CD14-positive monocyte (primary cell): ENCODE measurements around the gene MFNG. TPM values are rescaled to one million over a fixed set of nuclear protein-coding genes. Genes with fewer than 3 reads are reported as not detected.

ENCODE experiments used
- DNase-seq, 3 donors: peaks; one replicate each; pipeline ENCODE4 v3.0.0-alpha.2; 2011 to 2022
- H2AFZ ChIP-seq: 2 replicates; pipeline ENCODE4 v1.6.0; 2012; ENCODE audit warnings: mild to moderate bottlenecking, low read depth, low read length, inconsistent platforms; ENCODE audit not compliant: insufficient read depth, poor library complexity, severe bottlenecking
- H3K27ac ChIP-seq, 2 donors: 1 replicate in 1 of 2; 2 replicates in 1 of 2; pipeline ENCODE4 v1.5.1; 2012 to 2013; ENCODE audit warnings: low read length in 2 of 2, control low read depth in 1 of 2, inconsistent platforms in 1 of 2, low read depth in 1 of 2, mild to moderate bottlenecking in 1 of 2
- H3K27me3 ChIP-seq, 2 donors: one replicate each; pipeline versions ENCODE4 v1.6.0 to v1.6.1; 2011 to 2013; ENCODE audit warnings: low read length in 2 of 2; ENCODE audit not compliant: control insufficient read depth in 2 of 2, insufficient read depth in 2 of 2
- H3K36me3 ChIP-seq, 2 donors: replicated peaks in 1 of 2; 1 replicate in 1 of 2; 2 replicates in 1 of 2; pipeline versions ENCODE4 v1.5.1 to v1.6.1; 2012 to 2013; ENCODE audit warnings: low read length in 2 of 2, control low read depth in 1 of 2, inconsistent platforms in 1 of 2, mild to moderate bottlenecking in 1 of 2; ENCODE audit not compliant: insufficient read depth in 2 of 2, control insufficient read depth in 1 of 2
- H3K4me1 ChIP-seq, 2 donors: 1 replicate in 1 of 2; 2 replicates in 1 of 2; pipeline versions ENCODE4 v1.5.1 to v1.6.1; 2012 to 2013; ENCODE audit warnings: low read length in 2 of 2, control low read depth in 1 of 2, inconsistent platforms in 1 of 2, mild to moderate bottlenecking in 1 of 2, moderate library complexity in 1 of 2; ENCODE audit not compliant: insufficient read depth in 2 of 2, control insufficient read depth in 1 of 2
- H3K4me2 ChIP-seq: replicated peaks from 2 replicates; pipeline ENCODE3; 2012; ENCODE audit warnings: low read length, moderate library complexity, mild to moderate bottlenecking; ENCODE audit not compliant: poor library complexity, severe bottlenecking; ENCODE audit errors: extremely low read depth
- H3K4me3 ChIP-seq, 3 experiments: fragments of 200-600 bp in 1 of 3; sonication (generic) in 1 of 3; replicated peaks in 1 of 3; 1 replicate in 2 of 3; 2 replicates in 1 of 3; pipeline ENCODE4 v1.5.1; 2011 to 2013; ENCODE audit warnings: low read length in 3 of 3, mild to moderate bottlenecking in 3 of 3, control low read depth in 2 of 3, low read depth in 2 of 3, inconsistent platforms in 1 of 3, moderate library complexity in 1 of 3
- H3K79me2 ChIP-seq: 2 replicates; pipeline ENCODE4 v1.6.0; 2012; ENCODE audit warnings: mild to moderate bottlenecking, control low read depth, inconsistent platforms, low read length, moderate library complexity; ENCODE audit not compliant: insufficient read depth
- H3K9ac ChIP-seq: 2 replicates; pipeline ENCODE4 v1.6.0; 2017; ENCODE audit warnings: low read length, mild to moderate bottlenecking; ENCODE audit not compliant: insufficient read depth, poor library complexity, severe bottlenecking
- H3K9me3 ChIP-seq, 2 donors: replicated peaks in 1 of 2; 1 replicate in 1 of 2; 2 replicates in 1 of 2; pipeline versions ENCODE4 v1.5.1 to v1.6.1; 2012 to 2013; ENCODE audit warnings: low read length in 2 of 2, control low read depth in 1 of 2; ENCODE audit not compliant: control insufficient read depth in 1 of 2, insufficient read depth in 1 of 2
- H4K20me1 ChIP-seq: 2 replicates; pipeline ENCODE4 v1.6.0; 2012; ENCODE audit warnings: mild to moderate bottlenecking, low read length, control low read depth, moderate library complexity; ENCODE audit not compliant: insufficient read depth
- H3K27ac Mint-ChIP-seq, 7 donors: one replicate each; pipeline ENCODE4 v1.8.0; 2020; ENCODE audit warnings: mild to moderate bottlenecking in 7 of 7, mixed read lengths in 7 of 7, moderate library complexity in 6 of 7, inconsistent platforms in 2 of 7
- H3K27me3 Mint-ChIP-seq, 3 donors: one replicate each; pipeline ENCODE4 v1.8.0; 2021 to 2022; ENCODE audit warnings: low read depth in 3 of 3, mild to moderate bottlenecking in 3 of 3, mixed read lengths in 3 of 3, moderate library complexity in 3 of 3, inconsistent platforms in 1 of 3
- H3K36me3 Mint-ChIP-seq, 2 donors: one replicate each; pipeline ENCODE4 v1.8.0; 2020; ENCODE audit warnings: mixed read lengths in 2 of 2, inconsistent platforms in 1 of 2, mild to moderate bottlenecking in 1 of 2
- H3K4me1 Mint-ChIP-seq: one replicate; pipeline ENCODE4 v1.8.0; 2020; ENCODE audit warnings: mild to moderate bottlenecking, mixed read lengths
- H3K4me3 Mint-ChIP-seq, 2 donors: one replicate each; pipeline ENCODE4 v1.8.0; 2020; ENCODE audit warnings: mild to moderate bottlenecking in 2 of 2, mixed read lengths in 2 of 2, moderate library complexity in 1 of 2
- H3K9me3 Mint-ChIP-seq, 7 donors: one replicate each; pipeline ENCODE4 v1.8.0; 2020 to 2022; ENCODE audit warnings: mixed read lengths in 7 of 7, mild to moderate bottlenecking in 6 of 7, moderate library complexity in 6 of 7, inconsistent platforms in 2 of 7
- CTCF ChIP-seq: fragments of 200-600 bp; IDR thresholded peaks from one replicate; pipeline ENCODE4 v1.8.0; 2022; ENCODE audit warnings: antibody characterized with exemption, mild to moderate bottlenecking
- WGBS: methylation state at CpG from one replicate; pipeline ENCODE4 v1.1.5; 2013; ENCODE audit warnings: missing lambda C conversion rate; ENCODE audit not compliant: insufficient coverage; 5-methylcytosine and 5-hydroxymethylcytosine counted together
- intact Hi-C, 2 donors: fragments of 100-400 bp; cut with micrococcal nuclease; formaldehyde crosslinking; loops; one replicate each; pipeline versions ENCODE4 v1.15.0 to v1.15.1; 2023
- polyA plus RNA-seq, 3 donors: library from polyadenylated mRNA; depleted of rRNA in 1 of 3; unstranded in 2 of 3; stranded (reverse) in 1 of 3; fragments of 300-500 nt in 2 of 3; fragments of >200 nt in 1 of 3; fragmentation: Illumina TruSeq in 2 of 3; gene quantifications; 1 replicate in 2 of 3; 2 replicates in 1 of 3; pipeline ENCODE4 v1.2.3, GENCODE V29; 2012 to 2021

The MFNG gene
- polyA plus RNA-seq, 3 donors, result 84.1 to 196 (median 181) TPM

DNA sequence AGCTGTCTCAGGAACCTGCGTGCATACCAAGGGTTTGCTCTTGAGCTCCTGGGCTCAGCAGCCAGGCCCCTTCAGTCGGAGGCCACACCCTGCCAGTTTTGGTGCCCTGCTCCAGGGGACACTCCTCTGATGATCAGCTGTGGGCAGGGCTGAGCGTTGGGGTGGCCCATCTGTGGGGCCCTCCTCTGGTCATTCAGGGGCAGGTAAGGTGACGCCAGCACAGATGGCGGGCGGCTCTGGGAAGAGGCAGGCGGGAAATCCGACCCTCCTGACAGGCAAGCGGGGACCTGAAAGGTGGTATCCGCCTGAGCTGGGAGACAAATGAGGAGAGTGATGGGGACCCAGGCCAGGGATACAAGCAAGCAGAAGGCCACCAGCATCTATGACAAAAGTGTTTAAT is 3.8 kb upstream of the MFNG start:
- 97% methylated on average over 9 of the region's 10 CpGs for WGBS
- H3K4me3 ChIP-seq, result no peak overlapping the region
- no peak overlapping the region for H3K27ac ChIP-seq
- H3K36me3 ChIP-seq, result no peaks in the 10 kb centered on the region
- Mint-ChIP-seq H3K4me3 (no peak overlapping the region), H3K4me1 (peaks cover 28% of the 10 kb centered on the region), H3K9me3 (peaks cover 0 to 3% (median 0%) of the 10 kb centered on the region in 7 donors), H3K36me3 (no peaks in the 10 kb centered on the region), H3K27me3 (peaks cover 3 to 7% (median 3%) of the 10 kb centered on the region in 3 donors), H3K27ac (no peak overlapping the region)
- peaks cover 5% of the 10 kb centered on the region for H4K20me1 ChIP-seq
- H3K27me3 ChIP-seq, result no peaks in the 10 kb centered on the region
- TF ChIP-seq CTCF, result no peak
- no peak overlapping the region for H2AFZ ChIP-seq
- DNase-seq, result no peak
- peaks cover 25 to 34% of the 10 kb centered on the region in 2 donors for H3K4me1 ChIP-seq
- intact Hi-C loops, result no loop called here
- peaks cover 22% of the 10 kb centered on the region for H3K79me2 ChIP-seq
- H3K9me3 ChIP-seq, result no peaks in the 10 kb centered on the region
- H3K9ac ChIP-seq, result no peak overlapping the region
- no peak overlapping the region for H3K4me2 ChIP-seq

DNA sequence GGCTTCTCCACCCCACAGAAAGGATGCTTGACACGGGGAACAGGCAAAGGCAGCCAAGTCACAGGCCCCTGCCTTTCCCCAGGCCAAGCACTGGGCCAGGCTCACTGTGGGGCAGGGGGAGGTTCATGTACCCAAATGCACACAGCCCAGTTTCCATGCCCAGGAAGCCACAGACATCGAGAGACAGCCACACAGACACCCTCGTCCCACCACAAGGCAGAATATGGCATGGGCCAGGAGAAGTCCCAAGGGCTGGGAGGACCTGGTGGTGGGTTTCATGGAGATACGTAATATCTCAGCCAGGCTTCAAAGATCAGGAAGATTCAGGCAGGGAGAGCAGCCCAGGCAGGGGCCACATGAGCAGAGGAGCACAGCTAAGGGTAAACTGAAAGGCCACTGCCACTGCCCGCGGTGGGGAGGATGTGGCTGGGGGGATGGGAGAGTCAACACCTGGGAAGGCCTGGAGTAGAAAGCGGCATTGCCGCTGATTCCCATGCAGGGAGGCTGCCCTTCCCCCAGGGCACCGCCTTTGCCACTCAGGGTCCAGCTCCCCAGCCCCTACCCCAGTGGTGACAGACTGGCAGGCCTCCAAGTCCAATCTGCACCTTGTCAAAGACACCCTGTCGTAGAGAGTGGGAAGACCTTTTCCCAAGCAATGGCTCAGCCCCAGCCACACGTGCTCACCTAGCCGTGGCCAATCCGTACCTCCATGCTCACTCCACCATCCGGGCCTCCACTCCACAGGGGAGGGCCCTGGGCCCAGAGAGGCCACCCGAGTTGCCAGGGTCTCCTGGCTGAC is 2.4 kb upstream of the MFNG start:
- no peak for TF ChIP-seq CTCF
- H4K20me1 ChIP-seq, result peaks cover 13% of the 10 kb centered on the region
- H3K27ac ChIP-seq, result no peak overlapping the region
- no peak overlapping the region for H2AFZ ChIP-seq
- H3K36me3 Mint-ChIP-seq, result no peaks in the 10 kb centered on the region
- H3K36me3 ChIP-seq, result no peaks in the 10 kb centered on the region
- no peaks in the 10 kb centered on the region for H3K27me3 ChIP-seq
- no peak for DNase-seq
- 86% methylated on average over 9 of the region's 15 CpGs for WGBS
- H3K27ac Mint-ChIP-seq, result no peak overlapping the region
- peaks cover 0 to 2% (median 0%) of the 10 kb centered on the region in 7 donors for H3K9me3 Mint-ChIP-seq
- H3K4me3 Mint-ChIP-seq, result no peak overlapping the region
- H3K4me1 ChIP-seq, result peaks cover 38 to 49% of the 10 kb centered on the region in 2 donors
- peaks cover 0 to 6% (median 2%) of the 10 kb centered on the region in 3 donors for H3K27me3 Mint-ChIP-seq
- no peaks in the 10 kb centered on the region for H3K9me3 ChIP-seq
- peaks cover 39% of the 10 kb centered on the region for H3K4me1 Mint-ChIP-seq
- H3K4me2 ChIP-seq, result no peak overlapping the region
- intact Hi-C loops, result no loop called here
- H3K4me3 ChIP-seq, result no peak overlapping the region
- H3K9ac ChIP-seq, result no peak overlapping the region
- H3K79me2 ChIP-seq, result peaks cover 35% of the 10 kb centered on the region
